ENCODE results near the gene CGREF1.
"Not testable (repeated sequence)": the region's sequence is repeated elsewhere in the genome, so short reads cannot be mapped to it uniquely, and the experiment has no call there.

The CGREF1 gene

GRCh38 chr2:27136751-27137150 lies 17.8 kb upstream of the CGREF1 start:
- no peak for DNase-seq

- DNase-seq, result no peak
Measured at GRCh38 chr2:27135478-27135955, 16.6 kb upstream of the CGREF1 start.

DNA sequence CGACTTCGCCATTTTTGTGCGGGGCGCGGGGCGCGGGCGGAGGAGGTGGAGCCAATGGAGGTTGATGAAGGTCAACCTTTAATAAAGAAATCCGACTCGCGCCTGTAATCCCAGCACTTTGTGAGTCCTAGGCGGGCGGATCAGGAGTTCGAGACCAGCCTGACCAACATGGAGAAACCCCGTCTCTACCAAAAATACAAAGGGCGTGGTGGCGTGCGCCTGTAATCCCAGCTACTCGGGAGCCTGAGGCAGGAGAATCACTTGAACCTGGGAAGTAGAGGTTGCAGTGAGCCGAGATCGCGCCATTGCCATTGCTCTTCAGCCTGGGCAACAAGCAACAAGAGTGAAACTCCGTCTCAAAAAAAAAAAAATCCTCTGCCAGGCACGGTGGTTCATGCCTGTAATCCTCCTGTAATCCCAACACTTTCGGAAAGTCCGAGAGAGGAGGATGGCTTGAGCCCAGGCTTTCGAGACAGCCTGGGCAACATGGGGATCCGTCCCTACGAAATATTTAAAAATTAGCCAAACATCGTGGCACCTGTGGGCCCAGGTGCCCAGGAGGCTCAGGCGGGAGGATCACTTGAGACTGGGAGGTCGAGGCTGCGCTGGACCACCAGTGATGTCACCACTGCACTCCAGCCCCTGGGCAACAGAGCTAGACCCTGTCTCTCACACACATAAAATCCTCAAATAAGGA lies 16.0 kb upstream of the CGREF1 start:
- DNase-seq, result no peak

GRCh38 chr2:27133905-27134780 lies 15.2 kb upstream of the CGREF1 start, which contains the start of gene PREB:
Gene PREB (minus strand): TSS chr2:27134636. CDS start chr2:27134421, 215 bp downstream.
- DNase-seq, result peak; percentile 99

DNA sequence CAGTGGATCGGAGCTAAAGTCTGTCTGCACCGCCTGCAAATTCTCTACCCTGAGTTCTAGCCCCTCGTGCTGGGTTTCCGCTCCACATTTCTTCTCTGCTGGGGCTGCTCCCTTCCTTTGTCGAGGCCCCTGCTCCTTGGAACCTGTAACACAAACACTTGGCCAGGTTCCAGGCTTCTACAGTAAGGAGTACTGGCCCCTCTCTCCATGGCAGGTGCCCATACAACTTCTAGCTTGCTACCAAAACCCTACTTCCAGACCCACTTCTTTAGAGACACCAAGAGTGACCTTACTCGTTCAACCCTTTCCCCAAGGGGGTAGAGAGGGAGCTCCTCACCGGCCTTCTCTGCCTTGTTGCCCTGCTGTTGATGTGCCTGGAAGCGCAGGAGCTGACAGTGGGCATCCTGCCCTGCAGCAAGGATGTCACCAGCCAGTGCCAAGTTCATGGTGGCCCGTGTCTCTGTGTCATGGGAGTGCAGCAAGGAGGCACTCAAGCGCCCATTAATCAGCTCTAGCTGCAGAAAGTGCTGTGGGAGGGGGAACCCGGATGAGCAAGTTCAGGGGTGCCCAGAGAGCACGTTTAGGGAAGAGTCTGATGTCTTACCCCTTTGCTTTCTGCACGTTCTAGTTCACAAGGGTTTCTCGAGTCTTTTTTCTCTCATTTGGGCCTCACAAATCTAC lies 14.4 kb upstream of the CGREF1 start:
- peak; percentile 30 for DNase-seq

DNA sequence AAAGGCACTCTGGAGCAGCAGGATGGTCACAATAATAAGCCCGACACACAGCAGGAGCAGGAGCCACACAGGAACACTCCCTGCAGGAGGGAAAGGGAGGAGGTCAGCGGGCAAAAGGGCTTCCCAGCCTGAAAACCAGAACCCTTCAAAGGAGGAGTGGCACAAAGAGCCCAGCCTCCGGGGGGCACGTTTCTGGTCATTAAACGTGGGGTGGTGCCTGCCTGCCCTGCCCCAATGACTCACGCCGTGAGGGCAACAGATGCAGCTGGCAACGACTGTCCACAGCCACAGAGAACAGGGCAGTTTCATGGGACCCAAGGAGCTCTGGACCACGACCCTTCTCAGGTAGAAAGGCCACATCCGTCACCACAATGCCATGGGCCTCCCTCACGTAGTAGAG lies 12.5 kb upstream of the CGREF1 start:
- DNase-seq, result no peak

DNA sequence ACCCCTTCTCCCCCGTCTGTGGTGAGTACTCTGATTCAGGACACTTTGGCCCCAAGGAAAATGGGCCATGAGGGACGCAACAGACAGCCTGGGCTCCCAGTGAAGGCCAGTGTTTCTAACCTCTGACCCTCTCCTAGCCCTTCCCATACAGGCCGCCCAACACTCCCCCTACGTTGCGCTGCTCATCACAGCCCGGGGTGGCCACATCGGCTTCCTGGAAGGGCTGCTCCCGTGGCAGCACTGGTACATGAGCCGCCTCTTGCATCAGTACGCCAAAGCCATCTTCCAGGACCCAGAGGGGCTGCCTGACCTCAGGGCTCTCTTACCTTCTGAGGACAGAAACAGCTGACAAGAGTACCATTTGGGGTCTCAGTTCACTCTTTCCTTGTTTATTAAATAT lies 11.5 kb upstream of the CGREF1 start:
- DNase-seq, result no peak

- DNase-seq, result no peak
Measured at GRCh38 chr2:27128668-27129571, 10.0 kb upstream of the CGREF1 start.

DNA sequence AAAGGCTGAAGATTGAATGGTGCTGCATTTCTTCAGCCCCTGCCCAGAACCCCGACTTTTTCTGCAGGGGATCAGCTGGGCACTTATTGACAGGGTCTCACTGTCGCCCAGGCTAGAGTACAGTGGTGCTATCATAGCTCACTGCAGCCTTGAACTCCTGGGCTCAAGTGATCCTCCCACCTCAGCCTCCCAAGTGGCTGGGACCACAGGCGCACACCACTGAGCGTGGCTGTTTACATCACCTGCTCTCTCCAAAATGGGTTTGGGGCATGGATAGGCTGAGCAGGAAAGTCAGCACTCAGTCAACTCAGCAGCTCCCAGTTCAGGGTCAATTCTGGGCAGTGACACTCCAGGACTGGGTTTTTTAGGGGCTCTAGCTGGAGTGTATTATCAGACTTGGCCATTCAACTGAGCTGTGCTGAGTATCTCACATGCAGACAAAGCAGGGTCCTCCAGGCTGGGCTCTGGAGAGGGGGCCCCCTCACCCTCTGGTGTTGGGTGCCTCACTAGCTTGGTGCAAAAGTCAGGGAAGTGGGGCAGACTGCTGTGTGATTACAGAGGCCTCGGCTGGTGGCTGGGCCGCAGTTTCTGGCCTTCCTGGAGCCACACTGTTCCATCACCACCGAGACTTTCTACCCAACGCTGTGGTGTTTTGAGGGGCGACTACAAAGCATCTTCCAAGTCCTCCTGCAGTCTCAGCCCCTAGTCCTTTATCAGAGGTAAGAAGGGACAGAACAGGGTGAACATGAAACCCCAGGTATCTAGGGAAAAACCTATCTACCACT lies 9.1 kb upstream of the CGREF1 start:
- DNase-seq, result no peak

- no peak for DNase-seq
Measured at GRCh38 chr2:27126252-27126710, 7.4 kb upstream of the CGREF1 start.

DNA sequence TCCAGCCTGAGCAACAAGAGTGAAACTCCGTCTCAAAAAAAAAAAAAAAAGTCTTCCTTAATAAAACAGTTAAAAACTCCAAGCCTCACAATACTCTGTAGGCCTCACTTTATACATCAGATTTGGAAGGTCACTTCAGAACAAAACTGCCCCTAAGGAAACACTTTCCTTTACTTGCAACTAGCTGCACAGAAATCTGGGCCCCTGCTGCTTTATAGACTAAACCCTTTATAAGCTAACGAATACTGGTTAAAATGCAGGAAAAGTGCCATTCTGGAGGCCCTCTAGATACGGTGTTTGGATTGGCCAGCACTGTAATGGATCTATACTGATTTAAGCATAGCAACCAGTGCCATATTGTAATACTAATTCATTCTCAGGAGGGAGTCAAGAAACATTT lies 6.2 kb upstream of the CGREF1 start:
- DNase-seq, result no peak

GRCh38 chr2:27123302-27124150 lies 4.6 kb upstream of the CGREF1 start, which contains the start of gene ABHD1:
Gene ABHD1 (plus strand): TSS chr2:27123815. CDS start chr2:27123949, 134 bp downstream.
- peak; percentile 65 for DNase-seq

GRCh38 chr2:27122791-27123190 lies 3.9 kb upstream of the CGREF1 start:
- DNase-seq, result no peak

DNA sequence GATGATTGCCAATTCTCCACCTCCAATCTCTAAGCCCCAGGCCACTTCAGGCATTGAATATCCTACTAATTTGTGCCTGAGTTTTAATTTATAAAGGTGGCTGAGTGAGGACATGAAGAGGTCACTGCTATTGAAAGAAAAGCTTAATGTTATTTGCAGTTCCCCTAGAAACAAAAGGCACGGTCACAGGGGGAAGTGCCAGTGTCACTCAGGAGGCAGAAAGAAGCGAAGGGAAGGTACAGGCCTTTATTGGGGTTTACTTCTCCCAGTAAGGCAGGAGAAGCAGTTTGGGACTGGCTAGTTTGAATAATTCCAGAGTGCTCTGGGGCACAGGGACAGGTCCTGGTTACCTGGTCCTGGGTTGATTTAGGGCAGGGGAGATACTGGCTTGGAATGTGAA lies 3.0 kb upstream of the CGREF1 start:
- no peak for DNase-seq

DNA sequence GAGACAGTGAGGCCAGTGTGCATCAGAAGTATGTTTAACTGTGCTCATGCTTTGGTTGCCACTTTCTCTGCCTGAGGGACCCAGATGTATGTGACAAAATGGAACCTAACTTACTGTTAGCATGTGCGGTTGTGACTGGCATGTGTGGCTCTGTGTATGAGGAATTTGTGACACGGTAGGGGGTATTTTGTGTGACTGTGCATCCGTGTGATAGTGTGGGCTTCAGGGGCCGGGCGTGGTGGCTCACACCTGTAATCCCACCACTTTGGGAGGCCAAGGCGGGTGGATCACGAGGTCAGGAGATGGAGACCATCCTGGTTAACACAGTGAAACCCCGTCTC lies 372 bp upstream of the CGREF1 start:
- not testable (repeated sequence) for DNase-seq

- no peak for DNase-seq
Measured at GRCh38 chr2:27117995-27118524, 868 bp downstream of the CGREF1 start.

- DNase-seq, result no peak
Measured at GRCh38 chr2:27115519-27115918, 3.4 kb downstream of the CGREF1 start.

DNA sequence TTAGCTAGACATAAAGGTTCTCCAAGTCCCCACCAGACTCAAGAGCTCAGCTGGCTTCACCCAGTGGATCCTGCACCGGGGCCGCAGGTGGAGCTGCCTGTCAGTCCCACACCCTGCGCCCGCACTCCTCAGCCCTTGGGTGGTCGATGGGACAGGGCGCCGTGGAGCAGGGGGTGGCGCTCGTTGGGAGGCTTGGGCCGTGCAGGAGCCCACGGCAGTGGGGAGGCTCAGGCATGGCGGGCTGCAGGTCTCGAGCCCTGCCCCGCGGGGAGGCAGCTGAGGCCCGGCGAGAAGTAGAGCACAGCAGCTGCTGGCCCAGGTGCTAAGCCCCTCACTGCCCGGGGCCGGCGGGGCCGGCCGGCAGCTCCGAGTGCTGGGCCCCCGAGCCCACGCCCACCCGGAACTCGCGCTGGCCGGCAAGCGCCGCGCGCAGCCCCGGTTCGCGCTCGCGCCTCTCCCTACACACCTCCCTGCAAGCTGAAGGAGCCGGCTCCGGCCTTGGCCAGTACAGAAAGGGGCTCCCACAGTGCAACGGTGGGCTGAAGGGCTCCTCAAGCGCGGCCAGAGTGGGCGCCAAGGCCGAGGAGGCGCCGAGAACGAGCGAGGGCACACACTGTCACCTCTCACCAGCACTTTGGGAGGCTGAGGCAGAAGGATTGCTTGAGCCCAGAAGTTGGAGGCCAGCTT lies 7.4 kb downstream of the CGREF1 start:
- not testable (repeated sequence) for DNase-seq

- not testable (repeated sequence) for DNase-seq
Measured at GRCh38 chr2:27110603-27111352, 8.2 kb downstream of the CGREF1 start.
